PC-3 (cell line): ENCODE data around the gene RBM20. TPM values are rescaled to one million over a fixed set of nuclear protein-coding genes. Genes with fewer than 3 reads are reported as not detected.
A peak's percentile ranks its signal among the peaks of the same experiment; 100 is the strongest.

ENCODE experiments used
- ATAC-seq: fragments of 200-7000 bp; cut with Tn5 transposase; 2 replicates; pipeline ENCODE4 v1.9.1; 2020; ENCODE audit warnings: mild to moderate bottlenecking, moderate library complexity
- BruUV-seq: library from RNA; stranded (reverse); fragments of 400-500 nt; replicated peaks from 2 replicates; lab custom pipeline; 2021; lab: Mats Ljungman, UMichigan
- CTCF ChIA-PET: fragments of 300-600 bp; sonication (Branson Sonifier 250); formaldehyde crosslinking; loops from one replicate; lab custom pipeline; 2022; ENCODE audit warnings: antibody characterized with exemption; lab: Charles Lee
- POLR2A ChIA-PET: fragments of 300-600 bp; sonication (Branson Sonifier 250); formaldehyde crosslinking; loops from one replicate; lab custom pipeline; 2022; ENCODE audit warnings: antibody characterized with exemption; ENCODE audit not compliant: unreplicated experiment; lab: Charles Lee
- DNase-seq: peaks from one replicate; pipeline ENCODE4 v3.0.0-alpha.2; 2015
- H2AFZ ChIP-seq: fragments of 300-600 bp; sonication (generic); 2 replicates; pipeline ENCODE4 v1.6.0; 2016; ENCODE audit warnings: antibody characterized with exemption, low read length
- H3F3A ChIP-seq: fragments of 300-600 bp; sonication (generic); one replicate; pipeline ENCODE4 v1.6.0; 2017; ENCODE audit warnings: antibody characterized with exemption, low read length, control low read depth, mild to moderate bottlenecking; ENCODE audit not compliant: unreplicated experiment
- H3K27ac ChIP-seq: fragments of 300-600 bp; sonication (generic); 2 replicates; pipeline ENCODE4 v1.5.1; 2016; ENCODE audit warnings: mild to moderate bottlenecking, low read length
- H3K27me3 ChIP-seq: fragments of 300-600 bp; sonication (generic); 2 replicates; pipeline ENCODE4 v1.6.1; 2016; ENCODE audit warnings: low read length, mixed read lengths
- H3K36me3 ChIP-seq: fragments of 300-600 bp; sonication (generic); 2 replicates; pipeline ENCODE4 v1.6.1; 2016; ENCODE audit warnings: low read depth, mixed run types, low read length, mixed read lengths
- H3K4me1 ChIP-seq: fragments of 300-600 bp; sonication (generic); 2 replicates; pipeline ENCODE4 v1.5.1; 2016; ENCODE audit warnings: low read length; ENCODE audit not compliant: insufficient read depth
- H3K4me2 ChIP-seq: fragments of 300-600 bp; sonication (generic); 2 replicates; pipeline ENCODE4 v1.6.0; 2016; ENCODE audit warnings: low read length
- H3K4me3 ChIP-seq: fragments of 300-600 bp; sonication (generic); 2 replicates; pipeline ENCODE4 v1.5.1; 2016; ENCODE audit warnings: mild to moderate bottlenecking, low read length, mixed read lengths
- H3K79me2 ChIP-seq: fragments of 300-600 bp; sonication (generic); 2 replicates; pipeline ENCODE4 v1.6.1; 2017; ENCODE audit warnings: low read length, mixed read lengths
- H3K9ac ChIP-seq: fragments of 300-600 bp; sonication (generic); 2 replicates; pipeline ENCODE4 v1.6.0; 2016; ENCODE audit warnings: mild to moderate bottlenecking, low read length
- H3K9me2 ChIP-seq: fragments of 300-600 bp; sonication (generic); replicated peaks from 2 replicates; pipeline ENCODE4 v1.6.1; 2016; ENCODE audit warnings: mixed run types, low read length, mixed read lengths
- H3K9me3 ChIP-seq: fragments of 300-600 bp; sonication (generic); 2 replicates; pipeline ENCODE4 v1.6.1; 2016; ENCODE audit warnings: low read length, mixed read lengths
- H4K20me1 ChIP-seq: fragments of 300-600 bp; sonication (generic); 2 replicates; pipeline ENCODE4 v1.6.1; 2016; ENCODE audit warnings: low read length, mixed read lengths
- EZH2 ChIP-seq: fragments of 300-600 bp; sonication (generic); IDR thresholded peaks from one replicate; pipeline ENCODE4 v1.6.1; 2017; ENCODE audit warnings: antibody characterized with exemption, mild to moderate bottlenecking, low read length; ENCODE audit not compliant: unreplicated experiment
- EZH2phosphoT487 ChIP-seq: fragments of 300-600 bp; sonication (generic); IDR thresholded peaks from 2 replicates; pipeline ENCODE4 v1.6.1; 2018; ENCODE audit warnings: mild to moderate bottlenecking, antibody characterized with exemption, low read length, borderline replicate concordance
- intact Hi-C: fragments of 100-400 bp; cut with micrococcal nuclease; formaldehyde crosslinking; loops from 2 replicates; pipeline ENCODE4 v1.9.0; 2023
- total RNA-seq: library from RNA; depleted of rRNA; stranded (reverse); fragments of >200 nt; gene quantifications from 2 replicates; pipeline ENCODE4 v1.2.3, GENCODE V29; 2014
- TF ChIP-seq, protein P1 (sequence below): fragments of 300-600 bp; sonication (generic); conservative IDR thresholded peaks from 2 replicates; pipeline ENCODE4 v1.5.1; 2017; ENCODE audit warnings: antibody characterized with exemption, low read depth, mild to moderate bottlenecking, low read length

The RBM20 gene
- total RNA-seq, 1 experiment from 2014 or later = 0.40 TPM

DNA sequence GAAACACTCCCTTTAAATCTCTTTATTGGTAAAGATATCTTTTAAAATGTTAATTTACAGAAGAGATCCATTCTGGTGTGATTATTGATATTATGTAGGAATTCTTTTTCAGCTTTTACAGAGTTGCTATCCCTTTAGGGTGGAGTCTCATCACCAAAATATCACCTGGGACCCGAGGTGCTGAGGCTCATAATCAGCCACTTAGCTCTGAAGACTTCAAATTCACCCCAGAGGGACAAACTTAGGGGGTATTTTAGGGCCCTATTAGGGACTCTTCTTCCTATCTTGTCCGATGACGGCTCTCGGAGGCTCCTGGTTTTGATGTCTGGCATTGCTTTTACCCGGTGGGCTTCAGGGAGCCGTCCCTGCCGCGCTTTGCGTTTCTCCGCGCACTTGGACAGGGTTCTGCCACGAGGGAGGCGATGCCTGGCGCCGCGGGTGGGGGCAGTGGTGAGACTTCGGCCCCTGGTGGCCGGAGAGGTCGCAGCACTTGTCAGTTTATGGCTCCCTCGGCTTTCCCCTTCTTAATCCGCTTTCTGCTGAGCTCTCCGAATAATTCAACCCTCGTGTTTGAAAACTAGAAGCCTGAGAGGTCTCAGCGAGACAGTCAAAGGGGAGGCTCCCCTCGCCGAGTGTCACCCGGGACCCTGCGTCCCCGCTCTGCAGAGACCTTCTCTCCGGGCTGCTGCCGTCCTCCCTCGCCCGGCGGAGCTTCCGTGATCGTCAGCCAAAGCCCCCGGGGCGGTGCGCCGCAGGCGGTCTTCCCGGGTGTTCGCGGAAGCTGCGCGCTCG is 27.8 kb downstream of the RBM20 start:
- TF ChIP-seq EZH2 (no peak), EZH2phosphoT487 (no peak)
- TF ChIP-seq, protein P1, sequence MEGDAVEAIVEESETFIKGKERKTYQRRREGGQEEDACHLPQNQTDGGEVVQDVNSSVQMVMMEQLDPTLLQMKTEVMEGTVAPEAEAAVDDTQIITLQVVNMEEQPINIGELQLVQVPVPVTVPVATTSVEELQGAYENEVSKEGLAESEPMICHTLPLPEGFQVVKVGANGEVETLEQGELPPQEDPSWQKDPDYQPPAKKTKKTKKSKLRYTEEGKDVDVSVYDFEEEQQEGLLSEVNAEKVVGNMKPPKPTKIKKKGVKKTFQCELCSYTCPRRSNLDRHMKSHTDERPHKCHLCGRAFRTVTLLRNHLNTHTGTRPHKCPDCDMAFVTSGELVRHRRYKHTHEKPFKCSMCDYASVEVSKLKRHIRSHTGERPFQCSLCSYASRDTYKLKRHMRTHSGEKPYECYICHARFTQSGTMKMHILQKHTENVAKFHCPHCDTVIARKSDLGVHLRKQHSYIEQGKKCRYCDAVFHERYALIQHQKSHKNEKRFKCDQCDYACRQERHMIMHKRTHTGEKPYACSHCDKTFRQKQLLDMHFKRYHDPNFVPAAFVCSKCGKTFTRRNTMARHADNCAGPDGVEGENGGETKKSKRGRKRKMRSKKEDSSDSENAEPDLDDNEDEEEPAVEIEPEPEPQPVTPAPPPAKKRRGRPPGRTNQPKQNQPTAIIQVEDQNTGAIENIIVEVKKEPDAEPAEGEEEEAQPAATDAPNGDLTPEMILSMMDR = peak; percentile 81
- H3K27ac ChIP-seq = no peak overlapping the region
- H3K27me3 ChIP-seq = no peaks in the 10 kb centered on the region
- no peaks in the 10 kb centered on the region for H3K79me2 ChIP-seq
- ChIA-PET POLR2A (interaction anchor here (0.6 kb wide), 1 partner anchor 11 kb away, joined by 4 read pairs; no protein-coding TSS in a partner anchor), CTCF (interaction anchor here (0.6 to 1.8 kb wide), 6 partner anchors 11 to 72 kb away, joined by 3 to 9 read pairs (median 4); no protein-coding TSS in a partner anchor)
- peak; percentile 68 for DNase-seq
- no peaks in the 10 kb centered on the region for H4K20me1 ChIP-seq
- no peaks in the 10 kb centered on the region for H3F3A ChIP-seq
- no TSS peak for BruUV-seq
- no peaks in the 10 kb centered on the region for H3K36me3 ChIP-seq
- peak overlapping the region; percentile 55 for H3K9ac ChIP-seq
- peak; percentile 97 for ATAC-seq
- H3K4me3 ChIP-seq = peak overlapping the region; percentile 83
- H2AFZ ChIP-seq = peak overlapping the region; percentile 99
- peak overlapping the region; percentile 96 for H3K4me2 ChIP-seq
- H3K4me1 ChIP-seq = peaks cover 6% of the 10 kb centered on the region
- H3K9me2 ChIP-seq = no peaks in the 10 kb centered on the region
- intact Hi-C loops = loop anchor here (1.0 kb wide), 1 partner anchor 62 kb away; no protein-coding TSS in a partner anchor
- no peaks in the 10 kb centered on the region for H3K9me3 ChIP-seq

DNA sequence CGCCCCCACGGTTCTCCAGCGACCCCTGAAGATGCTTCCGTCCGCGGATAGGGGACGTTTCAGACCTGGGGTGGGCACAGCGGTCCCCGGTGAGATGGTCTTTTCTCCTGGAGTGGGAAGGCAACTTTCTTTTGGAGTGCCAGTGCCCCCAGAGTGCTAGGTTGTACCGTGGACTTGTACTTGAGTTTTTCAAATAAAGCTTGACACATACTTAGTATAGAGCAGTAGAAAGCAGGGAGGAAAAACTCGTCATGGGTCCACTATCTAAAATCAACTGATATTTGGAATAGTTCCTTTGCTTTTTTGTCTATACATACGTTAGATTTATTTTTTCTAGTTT is 28.4 kb downstream of the RBM20 start:
- peaks cover 6% of the 10 kb centered on the region for H3K4me1 ChIP-seq
- DNase-seq (no peak), ATAC-seq (peak; percentile 56)
- H3K27ac ChIP-seq = no peak overlapping the region
- H3K9me2 ChIP-seq = no peaks in the 10 kb centered on the region
- peak overlapping the region; percentile 96 for H3K4me2 ChIP-seq
- no peaks in the 10 kb centered on the region for H4K20me1 ChIP-seq
- ChIA-PET CTCF (interaction anchor here (0.6 to 1.8 kb wide), 6 partner anchors 12 to 72 kb away, joined by 3 to 9 read pairs (median 4); no protein-coding TSS in a partner anchor), POLR2A (interaction anchor here (0.6 kb wide), 1 partner anchor 10 kb away, joined by 4 read pairs; no protein-coding TSS in a partner anchor)
- H3K9me3 ChIP-seq = no peaks in the 10 kb centered on the region
- no peaks in the 10 kb centered on the region for H3K79me2 ChIP-seq
- peak overlapping the region; percentile 55 for H3K9ac ChIP-seq
- no peaks in the 10 kb centered on the region for H3K27me3 ChIP-seq
- H3K4me3 ChIP-seq = peak overlapping the region; percentile 83
- BruUV-seq = no TSS peak
- TF ChIP-seq, protein P1 = no peak
- TF ChIP-seq EZH2 (no peak), EZH2phosphoT487 (no peak)
- H3F3A ChIP-seq = no peaks in the 10 kb centered on the region
- peak overlapping the region; percentile 99 for H2AFZ ChIP-seq
- intact Hi-C loops = loop anchor here (1.0 kb wide), 1 partner anchor 62 kb away; no protein-coding TSS in a partner anchor
- no peaks in the 10 kb centered on the region for H3K36me3 ChIP-seq

DNA sequence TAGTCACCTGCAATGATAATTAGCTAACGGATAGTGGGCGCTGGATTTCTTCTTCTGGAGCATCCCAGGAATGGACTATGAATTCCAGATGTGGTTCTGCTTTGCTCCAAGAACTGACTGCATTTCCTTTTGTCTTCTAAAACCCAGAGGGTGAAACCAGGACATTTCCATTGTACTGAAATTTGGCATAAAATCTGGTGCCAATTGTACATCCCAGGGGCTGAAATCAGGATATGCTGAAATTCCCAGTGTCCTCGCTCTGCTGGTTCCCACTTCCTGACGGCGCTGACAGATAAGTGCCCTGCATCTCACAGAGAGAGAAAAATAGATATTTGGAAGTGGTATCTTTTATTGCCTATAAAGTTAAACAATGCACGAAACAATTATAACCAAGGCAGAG is 31.9 kb downstream of the RBM20 start:
- H4K20me1 ChIP-seq = no peaks in the 10 kb centered on the region
- intact Hi-C loops = no loop called here
- ChIA-PET POLR2A (no interaction called here), CTCF (no interaction called here)
- H3K4me2 ChIP-seq = no peak overlapping the region
- H3K79me2 ChIP-seq = no peaks in the 10 kb centered on the region
- H3K27me3 ChIP-seq = no peaks in the 10 kb centered on the region
- DNase-seq = no peak
- peaks cover 6% of the 10 kb centered on the region for H3K4me1 ChIP-seq
- no peaks in the 10 kb centered on the region for H3K9me2 ChIP-seq
- no peak overlapping the region for H3K4me3 ChIP-seq
- ATAC-seq = no peak
- H3K27ac ChIP-seq = no peak overlapping the region
- no peaks in the 10 kb centered on the region for H3F3A ChIP-seq
- no peaks in the 10 kb centered on the region for H3K36me3 ChIP-seq
- H2AFZ ChIP-seq = no peak overlapping the region
- no peaks in the 10 kb centered on the region for H3K9me3 ChIP-seq
- no TSS peak for BruUV-seq
- no peak overlapping the region for H3K9ac ChIP-seq
- TF ChIP-seq EZH2 = no peak
- TF ChIP-seq, protein P1 = no peak
- no peak for TF ChIP-seq EZH2phosphoT487
